Measurements from ENCODE around the gene LRRC40.
"Not testable (repeated sequence)": the region's sequence is repeated elsewhere in the genome, so short reads cannot be mapped to it uniquely, and the experiment has no call there.

- TF ChIP-seq CTCF (IDR thresholded peaks at IDR 0.05); POLR2AphosphoS5 (IDR thresholded peaks at IDR 0.05; ENCODE audit: low read depth, low read length); SIN3A (IDR thresholded peaks at IDR 0.05; ENCODE audit: borderline replicate concordance, insufficient read depth, low read depth, low read length): not testable (repeated sequence)
Observed at GRCh38 chr1:70185181-70185580, 20.2 kb downstream of the LRRC40 start.

Measured in Panc1 (cell line).